Activated CD4-positive, alpha-beta T cell treated with anti-CD3 and anti-CD28 coated beads, Interleukin-10, Interleukin-2, amounts not matched to agents 100 ng/mL and 50 ng/mL, durations not matched to agents 16 hours and 8 hours (primary cell): ENCODE measurements around the gene DUSP21.
"Not testable (repeated sequence)": the region's sequence is repeated elsewhere in the genome, so short reads cannot be mapped to it uniquely, and the experiment has no call there.

ENCODE experiments used
- DNase-seq: peaks from one replicate; pipeline ENCODE4 v3.0.0-alpha.2; 2020

DUSP21 gene

GRCh38 chrX:44876767-44877166 lies 32.9 kb downstream of the DUSP21 start:
- DNase-seq: no peak

- no peak for DNase-seq
These were observed 35.0 kb downstream of the DUSP21 start for GRCh38 chrX:44878780-44879179.

GRCh38 chrX:44881549-44881948 lies 37.7 kb downstream of the DUSP21 start:
- DNase-seq: no peak

GRCh38 chrX:44882635-44883034 lies 38.8 kb downstream of the DUSP21 start:
- no peak for DNase-seq

- no peak for DNase-seq
These were observed 41.1 kb downstream of the DUSP21 start for GRCh38 chrX:44884944-44885343.

- DNase-seq: no peak
These were observed 46.0 kb downstream of the DUSP21 start for GRCh38 chrX:44889824-44890223.

GRCh38 chrX:44890247-44890646 lies 46.4 kb downstream of the DUSP21 start:
- DNase-seq: no peak

GRCh38 chrX:44890687-44891086 lies 46.9 kb downstream of the DUSP21 start:
- DNase-seq: not testable (repeated sequence)

GRCh38 chrX:44891642-44892041 lies 47.8 kb downstream of the DUSP21 start:
- DNase-seq: no peak
